Stimulated activated CD8-positive, alpha-beta memory T cell treated with anti-CD3 and anti-CD28 coated beads, Interleukin-15, amount 100 ng/mL, for 24 hours (primary cell): Measurements from ENCODE around the gene GLYATL3.

Source experiments
- DNase-seq: peaks from one replicate; pipeline ENCODE4 v3.0.0-alpha.2; 2020; ENCODE audit warnings: low read depth

The GLYATL3 gene

GRCh38 chr6:49514571-49515484 is 15.1 kb downstream of the GLYATL3 start:
- no peak for DNase-seq

DNA sequence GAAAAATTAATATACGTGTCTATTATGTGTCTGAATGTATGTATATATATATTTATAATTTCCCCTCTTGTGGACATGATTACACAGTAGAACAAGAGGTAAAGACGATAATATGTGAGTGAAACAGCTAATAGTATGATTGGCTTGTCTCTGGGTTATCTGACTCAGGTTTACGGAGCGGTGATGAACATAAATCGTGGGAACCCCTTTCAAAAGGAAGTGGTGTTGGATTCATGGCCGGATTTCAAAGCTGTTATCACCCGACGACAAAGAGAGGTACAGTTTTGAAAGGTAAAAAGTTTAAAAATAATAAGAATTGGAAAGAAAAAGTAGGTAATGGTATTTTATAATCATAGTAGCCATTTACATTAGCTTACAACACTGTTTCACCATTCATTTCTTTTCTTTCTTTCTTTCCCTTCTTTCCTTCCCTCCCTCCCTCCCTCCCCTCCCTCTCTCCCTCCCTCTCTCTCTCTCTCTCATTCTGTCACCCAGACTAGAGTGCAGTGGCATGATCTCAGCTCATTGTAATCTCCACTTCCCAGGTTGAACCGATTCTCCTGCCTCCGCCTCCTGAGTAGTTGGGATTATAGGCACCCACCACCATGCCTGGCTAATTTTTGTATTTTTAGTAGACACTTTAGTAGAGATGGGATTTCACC is 15.9 kb downstream of the GLYATL3 start:
- DNase-seq = no peak

DNA sequence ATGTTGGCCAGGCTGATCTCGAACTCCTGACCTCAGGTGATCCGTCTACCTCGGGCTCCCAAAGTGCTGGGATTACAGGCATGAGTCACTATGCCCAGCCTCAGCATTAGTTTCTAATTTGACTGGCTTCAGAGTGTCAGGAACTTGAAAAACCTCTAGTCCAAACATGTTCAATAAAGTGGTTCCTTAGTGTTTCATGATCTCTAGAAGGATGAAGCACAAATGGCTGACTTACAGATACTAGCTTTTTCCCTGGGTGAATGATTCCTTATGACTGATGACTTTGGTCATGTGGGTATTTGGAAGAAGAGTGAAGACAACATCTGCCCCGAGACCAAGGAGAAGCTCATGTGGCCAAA is 16.4 kb downstream of the GLYATL3 start:
- no peak for DNase-seq

DNA sequence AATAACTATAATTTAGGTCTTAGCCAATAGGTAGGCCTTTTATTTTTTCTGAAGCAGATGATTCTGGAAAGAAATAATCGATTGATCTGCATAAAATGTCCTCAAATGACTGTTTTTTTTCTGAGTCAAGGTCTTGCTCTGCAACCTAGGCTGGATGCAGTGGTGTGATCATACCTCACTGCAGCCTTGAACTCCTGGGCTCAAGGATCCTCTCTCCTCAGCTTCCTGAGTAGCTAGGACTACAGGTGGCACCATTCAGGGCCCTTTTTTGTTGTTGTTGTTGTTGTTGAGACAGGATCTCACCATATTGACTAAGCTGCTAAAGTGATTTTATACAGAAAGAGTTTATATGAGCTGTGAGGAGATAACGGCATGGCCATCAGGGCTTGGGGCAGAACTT is 18.2 kb downstream of the GLYATL3 start:
- DNase-seq = no peak

- no peak for DNase-seq
Observed at GRCh38 chr6:49519660-49520059, 19.9 kb downstream of the GLYATL3 start.

GRCh38 chr6:49522710-49523593 is 23.2 kb downstream of the GLYATL3 start:
- DNase-seq = no peak

DNA sequence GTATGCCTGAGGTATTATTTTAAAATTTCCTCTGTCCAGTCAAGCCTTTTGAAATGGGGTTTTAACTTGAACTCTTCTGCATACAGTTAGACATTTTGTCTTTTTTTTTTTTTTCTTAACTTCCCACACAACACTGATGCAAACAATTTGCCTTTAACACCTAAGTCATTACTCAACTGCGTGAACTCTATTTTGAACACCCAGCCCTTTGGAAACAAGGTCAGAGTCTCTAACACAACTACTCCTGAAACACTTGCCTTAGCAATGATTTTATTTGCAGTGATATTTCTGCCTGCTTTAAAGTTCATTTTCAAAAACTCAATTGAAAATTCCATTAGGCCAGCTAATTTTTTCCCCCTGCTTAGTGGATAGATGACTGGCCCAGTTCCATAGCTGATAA is 24.2 kb downstream of the GLYATL3 start:
- DNase-seq = no peak

DNA sequence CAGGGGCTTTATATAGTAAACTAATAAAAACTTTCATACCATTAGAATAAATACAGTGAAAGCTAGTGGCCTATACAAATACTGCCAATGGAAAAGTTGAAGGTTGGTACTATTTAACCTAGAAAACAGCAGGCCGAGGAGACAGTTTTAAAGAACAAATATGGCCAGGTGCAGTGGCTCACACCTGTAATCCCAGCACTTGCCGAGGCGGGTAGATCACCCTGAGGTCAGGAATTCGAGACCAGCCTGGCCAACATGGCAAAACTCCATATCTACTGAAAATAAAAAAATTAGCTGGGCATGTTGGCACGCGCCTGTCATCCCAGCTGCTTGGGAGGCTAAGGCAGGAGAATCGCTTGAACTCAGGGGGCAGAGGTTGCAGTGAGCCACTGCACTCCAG is 24.8 kb downstream of the GLYATL3 start:
- DNase-seq = no peak

- no peak for DNase-seq
Observed at GRCh38 chr6:49526598-49526997, 26.9 kb downstream of the GLYATL3 start.

GRCh38 chr6:49527320-49527719 is 27.6 kb downstream of the GLYATL3 start:
- DNase-seq = no peak

DNA sequence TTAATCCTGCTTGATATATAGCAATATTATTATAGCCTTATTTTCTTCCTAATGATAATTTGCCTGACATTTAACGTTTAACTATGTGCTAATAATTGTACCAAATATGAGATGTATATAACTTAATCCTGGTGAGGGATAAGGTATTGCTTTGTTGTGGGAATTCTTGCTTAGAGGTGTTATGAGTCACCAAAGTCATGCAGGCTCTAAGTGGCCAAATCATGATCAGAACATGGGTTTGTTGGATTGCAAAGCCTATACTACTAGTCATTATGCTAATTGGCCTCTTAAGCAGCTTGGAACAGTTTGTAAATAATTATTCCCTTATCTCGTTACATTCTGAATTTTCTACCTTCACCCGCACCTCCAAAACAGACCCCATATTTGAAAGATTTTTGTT is 28.8 kb downstream of the GLYATL3 start:
- no peak for DNase-seq

- DNase-seq = no peak
Observed at GRCh38 chr6:49530141-49530776, 30.5 kb downstream of the GLYATL3 start.

DNA sequence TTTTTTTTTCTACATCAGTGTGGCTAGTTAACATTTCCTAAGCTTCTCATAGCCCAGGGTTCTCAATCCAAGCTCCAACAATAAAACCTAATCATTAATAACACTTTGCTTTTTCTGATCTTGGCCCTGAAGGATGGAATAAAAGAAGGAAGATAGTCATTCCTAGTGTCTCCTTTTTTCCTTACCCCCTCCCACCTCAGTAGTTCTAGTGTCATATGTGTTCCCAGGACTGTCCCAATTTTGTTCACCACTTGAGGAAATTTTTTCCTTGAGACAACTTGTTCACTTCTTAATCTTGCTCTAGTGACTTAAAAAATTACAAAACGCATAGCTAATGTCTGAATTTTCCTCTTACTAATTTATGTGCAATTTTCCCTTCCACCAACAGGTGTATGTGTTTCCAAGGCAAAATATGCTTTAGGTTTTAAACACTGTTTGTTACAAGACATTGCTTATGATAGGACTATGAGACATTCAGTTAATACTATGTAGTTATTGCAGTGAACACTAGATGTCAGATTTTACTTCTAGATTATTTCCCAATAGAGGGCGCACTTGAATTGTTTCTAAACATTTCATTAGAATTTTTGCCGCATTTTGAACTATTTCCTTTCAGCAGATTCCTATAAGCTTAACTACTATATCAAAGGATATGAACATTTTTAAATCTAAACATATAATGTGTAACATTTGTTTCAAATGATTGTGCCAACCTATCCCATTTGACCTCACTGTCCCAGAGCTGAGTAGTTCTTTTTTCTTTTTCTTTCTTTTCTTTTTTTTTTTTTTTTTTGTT is 32.2 kb downstream of the GLYATL3 start:
- DNase-seq = no peak

- no peak for DNase-seq
Observed at GRCh38 chr6:49535795-49536194, 36.1 kb downstream of the GLYATL3 start.

GRCh38 chr6:49539102-49539501 is 39.4 kb downstream of the GLYATL3 start:
- no peak for DNase-seq

GRCh38 chr6:49540614-49541013 is 40.9 kb downstream of the GLYATL3 start:
- no peak for DNase-seq

- no peak for DNase-seq
Observed at GRCh38 chr6:49541210-49541724, 41.5 kb downstream of the GLYATL3 start.

- DNase-seq = no peak
Observed at GRCh38 chr6:49541936-49542335, 42.2 kb downstream of the GLYATL3 start.

GRCh38 chr6:49543087-49543858 is 43.5 kb downstream of the GLYATL3 start:
- DNase-seq = no peak

GRCh38 chr6:49546331-49546730 is 46.6 kb downstream of the GLYATL3 start:
- no peak for DNase-seq
